GM23338 (cell line): ENCODE results near the gene PIK3C3. TPM values are rescaled to one million over a fixed set of nuclear protein-coding genes. Genes with fewer than 3 reads are reported as not detected.

Experiments used
- ATAC-seq: fragments of 200-7000 bp; cut with Tn5 transposase; 3 replicates; pipeline ENCODE4 v1.9.1; 2020
- DNase-seq: peaks from one replicate; pipeline ENCODE4 v3.0.0-alpha.2; 2015; ENCODE audit warnings: low spot score
- H2AFZ ChIP-seq: fragments of 200-600 bp; sonication (generic); 2 replicates; pipeline ENCODE4 v1.8.0; 2016; ENCODE audit warnings: antibody characterized with exemption, mild to moderate bottlenecking, moderate library complexity
- H3F3A ChIP-seq: fragments of 200-600 bp; sonication (generic); replicated peaks from 2 replicates; pipeline ENCODE4 v1.8.0; 2017; ENCODE audit warnings: antibody characterized with exemption, mixed run types, low read depth
- H3K27ac ChIP-seq: fragments of 200-600 bp; sonication (generic); 2 replicates; pipeline ENCODE4 v1.6.1; 2016; ENCODE audit warnings: low read depth
- H3K27me3 ChIP-seq: fragments of 200-600 bp; sonication (generic); 2 replicates; pipeline ENCODE4 v1.8.0; 2016; ENCODE audit warnings: mild to moderate bottlenecking, mixed run types, moderate library complexity; ENCODE audit not compliant: insufficient read depth
- H3K36me3 ChIP-seq: fragments of 200-600 bp; sonication (generic); 2 replicates; pipeline ENCODE4 v1.8.0; 2016; ENCODE audit warnings: mild to moderate bottlenecking; ENCODE audit not compliant: insufficient read depth
- H3K4me1 ChIP-seq: fragments of 200-600 bp; sonication (generic); 2 replicates; pipeline ENCODE4 v1.8.0; 2016; ENCODE audit warnings: mild to moderate bottlenecking, moderate library complexity; ENCODE audit not compliant: insufficient read depth
- H3K4me2 ChIP-seq: fragments of 200-600 bp; sonication (generic); 2 replicates; pipeline ENCODE4 v1.7.1; 2017; ENCODE audit warnings: mixed run types
- H3K4me3 ChIP-seq: fragments of 200-600 bp; sonication (generic); 2 replicates; pipeline ENCODE4 v1.6.1; 2016; ENCODE audit warnings: mixed run types
- H3K79me2 ChIP-seq: fragments of 200-600 bp; sonication (generic); replicated peaks from 2 replicates; pipeline ENCODE4 v1.8.0; 2017; ENCODE audit warnings: mild to moderate bottlenecking; ENCODE audit not compliant: insufficient read depth
- H3K9me2 ChIP-seq: fragments of 200-600 bp; sonication (generic); 2 replicates; pipeline ENCODE4 v1.8.0; 2017; ENCODE audit not compliant: insufficient read depth
- H4K20me1 ChIP-seq: fragments of 200-600 bp; sonication (generic); replicated peaks from 2 replicates; pipeline ENCODE4 v1.8.0; 2017; ENCODE audit warnings: mild to moderate bottlenecking; ENCODE audit not compliant: insufficient read depth
- H3K27ac Mint-ChIP-seq: 2 replicates; pipeline ENCODE4 v1.8.0; 2020; ENCODE audit warnings: inconsistent platforms, mild to moderate bottlenecking, moderate library complexity, mixed read lengths
- H3K27me3 Mint-ChIP-seq: 3 replicates; pipeline ENCODE4 v1.8.0; 2022; ENCODE audit warnings: low read depth, mild to moderate bottlenecking, moderate library complexity, mixed read lengths, inconsistent platforms; ENCODE audit not compliant: insufficient read depth, poor library complexity
- H3K36me3 Mint-ChIP-seq: 3 replicates; pipeline ENCODE4 v1.8.0; 2021; ENCODE audit warnings: low read depth, mild to moderate bottlenecking, inconsistent platforms, moderate library complexity, mixed read lengths
- H3K4me1 Mint-ChIP-seq: 3 replicates; pipeline ENCODE4 v1.8.0; 2020; ENCODE audit warnings: mild to moderate bottlenecking, inconsistent platforms, mixed read lengths
- H3K4me3 Mint-ChIP-seq: 3 replicates; pipeline ENCODE4 v1.8.0; 2021; ENCODE audit warnings: moderate library complexity, mild to moderate bottlenecking, inconsistent platforms, mixed read lengths
- H3K9me3 Mint-ChIP-seq: 3 replicates; pipeline ENCODE4 v1.8.0; 2020; ENCODE audit warnings: moderate library complexity, mild to moderate bottlenecking, inconsistent platforms, mixed read lengths
- CREB1 ChIP-seq: fragments of 250-450 bp; sonication (Bioruptor Pico); IDR thresholded peaks from 2 replicates; pipeline ENCODE4 v1.5.0; 2020; ENCODE audit warnings: low read depth, mild to moderate bottlenecking, moderate library complexity
- EZH2 ChIP-seq: fragments of 200-600 bp; sonication (generic); IDR thresholded peaks from one replicate; pipeline ENCODE4 v1.8.0; 2017; ENCODE audit warnings: antibody characterized with exemption, mild to moderate bottlenecking, low read depth; ENCODE audit not compliant: unreplicated experiment
- EZH2phosphoT487 ChIP-seq: fragments of 200-600 bp; sonication (generic); IDR thresholded peaks from one replicate; pipeline ENCODE4 v1.8.1; 2018; ENCODE audit warnings: antibody characterized with exemption; ENCODE audit not compliant: unreplicated experiment
- JUNB ChIP-seq: IDR thresholded peaks from one replicate; pipeline ENCODE4 v1.6.1; 2016; ENCODE audit warnings: antibody characterized with exemption; ENCODE audit not compliant: unreplicated experiment
- NANOG ChIP-seq: IDR thresholded peaks from 2 replicates; pipeline ENCODE4 v1.6.1; 2016; ENCODE audit warnings: antibody characterized with exemption, borderline replicate concordance
- POLR2AphosphoS5 ChIP-seq: IDR thresholded peaks from 2 replicates; pipeline ENCODE4 v1.6.1; 2016; ENCODE audit warnings: antibody characterized with exemption, low read depth
- STAT1 ChIP-seq: IDR thresholded peaks from one replicate; pipeline ENCODE4 v1.6.1; 2016; ENCODE audit warnings: antibody characterized with exemption; ENCODE audit not compliant: unreplicated experiment
- ZNF114 ChIP-seq: fragments of 250-450 bp; sonication (Bioruptor Pico); IDR thresholded peaks from 2 replicates; pipeline ENCODE4 v1.5.0; 2020; ENCODE audit warnings: mild to moderate bottlenecking, moderate library complexity
- ZNF331 ChIP-seq: fragments of 250-450 bp; sonication (Bioruptor Pico); IDR thresholded peaks from 2 replicates; pipeline ENCODE4 v1.5.0; 2020; ENCODE audit warnings: low read depth, mild to moderate bottlenecking, moderate library complexity
- polyA plus RNA-seq: library from polyadenylated mRNA; unstranded; fragments of >200 nt; fragmentation: Nextera tagmentation; extraction: Ambion mirVana; gene quantifications from 2 replicates; pipeline ENCODE4 v1.2.1, GENCODE V29; 2016
- total RNA-seq: library from RNA; depleted of rRNA; stranded (reverse); fragments of >200 nt; shearing (Covaris generic); gene quantifications from 2 replicates; pipeline ENCODE4 v1.2.3, GENCODE V29; 2014
- TF ChIP-seq, protein P1 (sequence below): IDR thresholded peaks from 2 replicates; pipeline ENCODE4 v1.6.1; 2016; ENCODE audit warnings: antibody characterized with exemption
- TF ChIP-seq, protein P2 (sequence below), 2 experiments: fragments of 200-600 bp in 1 of 2; sonication (generic) in 1 of 2; conservative IDR thresholded peaks; 2 replicates each; pipeline versions ENCODE4 v1.5.1 to v1.6.1; 2016 to 2017; ENCODE audit warnings: antibody characterized with exemption in 2 of 2, low read depth in 2 of 2, mild to moderate bottlenecking in 2 of 2, moderate library complexity in 1 of 2
- TF ChIP-seq, protein P3 (sequence below): IDR thresholded peaks from one replicate; pipeline ENCODE4 v1.6.1; 2018; ENCODE audit warnings: antibody characterized with exemption; ENCODE audit not compliant: unreplicated experiment
- TF ChIP-seq, protein P4 (sequence below): fragments of 250-450 bp; sonication (Bioruptor Pico); IDR thresholded peaks from 2 replicates; pipeline ENCODE4 v1.5.0; 2020; ENCODE audit warnings: mild to moderate bottlenecking, moderate library complexity

The PIK3C3 gene
- total and polyA plus RNA-seq, 2 experiments from 2014 or later = 25.9 to 35.4 TPM

DNA sequence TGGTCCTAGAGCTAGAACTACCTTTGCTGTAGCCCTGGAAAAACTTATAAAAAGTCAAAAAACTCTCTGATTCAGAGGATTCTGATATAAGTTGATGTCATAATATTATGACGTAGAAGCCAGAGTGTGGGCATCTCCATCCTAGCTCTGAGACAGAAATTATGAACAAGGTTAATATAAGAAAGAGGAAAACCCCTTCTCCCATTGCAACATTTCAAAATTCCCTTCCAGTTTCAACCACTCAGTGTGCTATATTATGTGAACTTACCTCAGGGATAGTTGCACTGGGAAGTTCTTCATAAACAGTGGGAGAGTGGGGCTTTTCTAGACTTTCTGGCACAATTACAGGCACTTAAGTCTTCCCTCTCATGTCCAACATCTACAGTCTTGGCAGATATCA, 171.6 kb downstream of the PIK3C3 start:
- Histone ChIP-seq H3F3A (no peaks in the 10 kb centered on the region), H3K4me3 (no peak overlapping the region), H3K36me3 (no peaks in the 10 kb centered on the region), H3K27ac (no peak overlapping the region), H3K4me1 (no peaks in the 10 kb centered on the region), H3K4me2 (no peak overlapping the region), H3K9me2 (no peaks in the 10 kb centered on the region), H2AFZ (no peak overlapping the region), H4K20me1 (no peaks in the 10 kb centered on the region), H3K79me2 (no peaks in the 10 kb centered on the region), H3K27me3 (no peaks in the 10 kb centered on the region)
- no peak overlapping the region for H3K4me3 Mint-ChIP-seq
- H3K9me3 Mint-ChIP-seq = no peaks in the 10 kb centered on the region; the same call in 1 of the 3 replicates
- H3K4me1 Mint-ChIP-seq = no peaks in the 10 kb centered on the region
- no peak for TF ChIP-seq POLR2AphosphoS5
- TF ChIP-seq, protein P1, sequence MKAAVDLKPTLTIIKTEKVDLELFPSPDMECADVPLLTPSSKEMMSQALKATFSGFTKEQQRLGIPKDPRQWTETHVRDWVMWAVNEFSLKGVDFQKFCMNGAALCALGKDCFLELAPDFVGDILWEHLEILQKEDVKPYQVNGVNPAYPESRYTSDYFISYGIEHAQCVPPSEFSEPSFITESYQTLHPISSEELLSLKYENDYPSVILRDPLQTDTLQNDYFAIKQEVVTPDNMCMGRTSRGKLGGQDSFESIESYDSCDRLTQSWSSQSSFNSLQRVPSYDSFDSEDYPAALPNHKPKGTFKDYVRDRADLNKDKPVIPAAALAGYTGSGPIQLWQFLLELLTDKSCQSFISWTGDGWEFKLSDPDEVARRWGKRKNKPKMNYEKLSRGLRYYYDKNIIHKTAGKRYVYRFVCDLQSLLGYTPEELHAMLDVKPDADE = no peak
- TF ChIP-seq JUNB = no peak
- TF ChIP-seq STAT1 = no peak
- no peak for TF ChIP-seq EZH2
- TF ChIP-seq ZNF114 (CRISPR knock-in tag) = no peak
- TF ChIP-seq NANOG = no peak
- TF ChIP-seq, protein P2, sequence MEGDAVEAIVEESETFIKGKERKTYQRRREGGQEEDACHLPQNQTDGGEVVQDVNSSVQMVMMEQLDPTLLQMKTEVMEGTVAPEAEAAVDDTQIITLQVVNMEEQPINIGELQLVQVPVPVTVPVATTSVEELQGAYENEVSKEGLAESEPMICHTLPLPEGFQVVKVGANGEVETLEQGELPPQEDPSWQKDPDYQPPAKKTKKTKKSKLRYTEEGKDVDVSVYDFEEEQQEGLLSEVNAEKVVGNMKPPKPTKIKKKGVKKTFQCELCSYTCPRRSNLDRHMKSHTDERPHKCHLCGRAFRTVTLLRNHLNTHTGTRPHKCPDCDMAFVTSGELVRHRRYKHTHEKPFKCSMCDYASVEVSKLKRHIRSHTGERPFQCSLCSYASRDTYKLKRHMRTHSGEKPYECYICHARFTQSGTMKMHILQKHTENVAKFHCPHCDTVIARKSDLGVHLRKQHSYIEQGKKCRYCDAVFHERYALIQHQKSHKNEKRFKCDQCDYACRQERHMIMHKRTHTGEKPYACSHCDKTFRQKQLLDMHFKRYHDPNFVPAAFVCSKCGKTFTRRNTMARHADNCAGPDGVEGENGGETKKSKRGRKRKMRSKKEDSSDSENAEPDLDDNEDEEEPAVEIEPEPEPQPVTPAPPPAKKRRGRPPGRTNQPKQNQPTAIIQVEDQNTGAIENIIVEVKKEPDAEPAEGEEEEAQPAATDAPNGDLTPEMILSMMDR (conservative IDR thresholded peaks at IDR 0.05; ENCODE audit: low read depth in 2 of 2) = no peak
- no peak for TF ChIP-seq ZNF331
- no peak for TF ChIP-seq EZH2phosphoT487
- no peak for TF ChIP-seq CREB1 (CRISPR knock-in tag)
- TF ChIP-seq, protein P3, sequence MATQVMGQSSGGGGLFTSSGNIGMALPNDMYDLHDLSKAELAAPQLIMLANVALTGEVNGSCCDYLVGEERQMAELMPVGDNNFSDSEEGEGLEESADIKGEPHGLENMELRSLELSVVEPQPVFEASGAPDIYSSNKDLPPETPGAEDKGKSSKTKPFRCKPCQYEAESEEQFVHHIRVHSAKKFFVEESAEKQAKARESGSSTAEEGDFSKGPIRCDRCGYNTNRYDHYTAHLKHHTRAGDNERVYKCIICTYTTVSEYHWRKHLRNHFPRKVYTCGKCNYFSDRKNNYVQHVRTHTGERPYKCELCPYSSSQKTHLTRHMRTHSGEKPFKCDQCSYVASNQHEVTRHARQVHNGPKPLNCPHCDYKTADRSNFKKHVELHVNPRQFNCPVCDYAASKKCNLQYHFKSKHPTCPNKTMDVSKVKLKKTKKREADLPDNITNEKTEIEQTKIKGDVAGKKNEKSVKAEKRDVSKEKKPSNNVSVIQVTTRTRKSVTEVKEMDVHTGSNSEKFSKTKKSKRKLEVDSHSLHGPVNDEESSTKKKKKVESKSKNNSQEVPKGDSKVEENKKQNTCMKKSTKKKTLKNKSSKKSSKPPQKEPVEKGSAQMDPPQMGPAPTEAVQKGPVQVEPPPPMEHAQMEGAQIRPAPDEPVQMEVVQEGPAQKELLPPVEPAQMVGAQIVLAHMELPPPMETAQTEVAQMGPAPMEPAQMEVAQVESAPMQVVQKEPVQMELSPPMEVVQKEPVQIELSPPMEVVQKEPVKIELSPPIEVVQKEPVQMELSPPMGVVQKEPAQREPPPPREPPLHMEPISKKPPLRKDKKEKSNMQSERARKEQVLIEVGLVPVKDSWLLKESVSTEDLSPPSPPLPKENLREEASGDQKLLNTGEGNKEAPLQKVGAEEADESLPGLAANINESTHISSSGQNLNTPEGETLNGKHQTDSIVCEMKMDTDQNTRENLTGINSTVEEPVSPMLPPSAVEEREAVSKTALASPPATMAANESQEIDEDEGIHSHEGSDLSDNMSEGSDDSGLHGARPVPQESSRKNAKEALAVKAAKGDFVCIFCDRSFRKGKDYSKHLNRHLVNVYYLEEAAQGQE = no peak
- TF ChIP-seq, protein P4, sequence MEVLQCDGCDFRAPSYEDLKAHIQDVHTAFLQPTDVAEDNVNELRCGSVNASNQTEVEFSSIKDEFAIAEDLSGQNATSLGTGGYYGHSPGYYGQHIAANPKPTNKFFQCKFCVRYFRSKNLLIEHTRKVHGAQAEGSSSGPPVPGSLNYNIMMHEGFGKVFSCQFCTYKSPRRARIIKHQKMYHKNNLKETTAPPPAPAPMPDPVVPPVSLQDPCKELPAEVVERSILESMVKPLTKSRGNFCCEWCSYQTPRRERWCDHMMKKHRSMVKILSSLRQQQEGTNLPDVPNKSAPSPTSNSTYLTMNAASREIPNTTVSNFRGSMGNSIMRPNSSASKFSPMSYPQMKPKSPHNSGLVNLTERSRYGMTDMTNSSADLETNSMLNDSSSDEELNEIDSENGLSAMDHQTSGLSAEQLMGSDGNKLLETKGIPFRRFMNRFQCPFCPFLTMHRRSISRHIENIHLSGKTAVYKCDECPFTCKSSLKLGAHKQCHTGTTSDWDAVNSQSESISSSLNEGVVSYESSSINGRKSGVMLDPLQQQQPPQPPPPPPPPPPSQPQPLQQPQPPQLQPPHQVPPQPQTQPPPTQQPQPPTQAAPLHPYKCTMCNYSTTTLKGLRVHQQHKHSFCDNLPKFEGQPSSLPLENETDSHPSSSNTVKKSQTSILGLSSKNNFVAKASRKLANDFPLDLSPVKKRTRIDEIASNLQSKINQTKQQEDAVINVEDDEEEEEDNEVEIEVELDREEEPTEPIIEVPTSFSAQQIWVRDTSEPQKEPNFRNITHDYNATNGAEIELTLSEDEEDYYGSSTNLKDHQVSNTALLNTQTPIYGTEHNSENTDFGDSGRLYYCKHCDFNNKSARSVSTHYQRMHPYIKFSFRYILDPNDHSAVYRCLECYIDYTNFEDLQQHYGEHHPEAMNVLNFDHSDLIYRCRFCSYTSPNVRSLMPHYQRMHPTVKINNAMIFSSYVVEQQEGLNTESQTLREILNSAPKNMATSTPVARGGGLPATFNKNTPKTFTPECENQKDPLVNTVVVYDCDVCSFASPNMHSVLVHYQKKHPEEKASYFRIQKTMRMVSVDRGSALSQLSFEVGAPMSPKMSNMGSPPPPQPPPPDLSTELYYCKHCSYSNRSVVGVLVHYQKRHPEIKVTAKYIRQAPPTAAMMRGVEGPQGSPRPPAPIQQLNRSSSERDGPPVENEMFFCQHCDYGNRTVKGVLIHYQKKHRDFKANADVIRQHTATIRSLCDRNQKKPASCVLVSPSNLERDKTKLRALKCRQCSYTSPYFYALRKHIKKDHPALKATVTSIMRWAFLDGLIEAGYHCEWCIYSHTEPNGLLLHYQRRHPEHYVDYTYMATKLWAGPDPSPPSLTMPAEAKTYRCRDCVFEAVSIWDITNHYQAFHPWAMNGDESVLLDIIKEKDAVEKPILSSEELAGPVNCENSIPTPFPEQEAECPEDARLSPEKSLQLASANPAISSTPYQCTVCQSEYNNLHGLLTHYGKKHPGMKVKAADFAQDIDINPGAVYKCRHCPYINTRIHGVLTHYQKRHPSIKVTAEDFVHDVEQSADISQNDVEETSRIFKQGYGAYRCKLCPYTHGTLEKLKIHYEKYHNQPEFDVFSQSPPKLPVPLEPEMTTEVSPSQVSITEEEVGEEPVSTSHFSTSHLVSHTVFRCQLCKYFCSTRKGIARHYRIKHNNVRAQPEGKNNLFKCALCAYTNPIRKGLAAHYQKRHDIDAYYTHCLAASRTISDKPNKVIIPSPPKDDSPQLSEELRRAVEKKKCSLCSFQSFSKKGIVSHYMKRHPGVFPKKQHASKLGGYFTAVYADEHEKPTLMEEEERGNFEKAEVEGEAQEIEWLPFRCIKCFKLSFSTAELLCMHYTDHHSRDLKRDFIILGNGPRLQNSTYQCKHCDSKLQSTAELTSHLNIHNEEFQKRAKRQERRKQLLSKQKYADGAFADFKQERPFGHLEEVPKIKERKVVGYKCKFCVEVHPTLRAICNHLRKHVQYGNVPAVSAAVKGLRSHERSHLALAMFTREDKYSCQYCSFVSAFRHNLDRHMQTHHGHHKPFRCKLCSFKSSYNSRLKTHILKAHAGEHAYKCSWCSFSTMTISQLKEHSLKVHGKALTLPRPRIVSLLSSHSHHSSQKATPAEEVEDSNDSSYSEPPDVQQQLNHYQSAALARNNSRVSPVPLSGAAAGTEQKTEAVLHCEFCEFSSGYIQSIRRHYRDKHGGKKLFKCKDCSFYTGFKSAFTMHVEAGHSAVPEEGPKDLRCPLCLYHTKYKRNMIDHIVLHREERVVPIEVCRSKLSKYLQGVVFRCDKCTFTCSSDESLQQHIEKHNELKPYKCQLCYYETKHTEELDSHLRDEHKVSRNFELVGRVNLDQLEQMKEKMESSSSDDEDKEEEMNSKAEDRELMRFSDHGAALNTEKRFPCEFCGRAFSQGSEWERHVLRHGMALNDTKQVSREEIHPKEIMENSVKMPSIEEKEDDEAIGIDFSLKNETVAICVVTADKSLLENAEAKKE = no peak
- DNase-seq = no peak
- no peak overlapping the region for H3K27ac Mint-ChIP-seq
- no peaks in the 10 kb centered on the region for H3K27me3 Mint-ChIP-seq
- H3K36me3 Mint-ChIP-seq = no peaks in the 10 kb centered on the region; the same call in 2 of the 3 replicates
- no peak for ATAC-seq
